ENCODE data around the gene ZMYND12.
"Not testable (repeated sequence)": the region's sequence is repeated elsewhere in the genome, so short reads cannot be mapped to it uniquely, and the experiment has no call there.

The ZMYND12 gene, protein sequence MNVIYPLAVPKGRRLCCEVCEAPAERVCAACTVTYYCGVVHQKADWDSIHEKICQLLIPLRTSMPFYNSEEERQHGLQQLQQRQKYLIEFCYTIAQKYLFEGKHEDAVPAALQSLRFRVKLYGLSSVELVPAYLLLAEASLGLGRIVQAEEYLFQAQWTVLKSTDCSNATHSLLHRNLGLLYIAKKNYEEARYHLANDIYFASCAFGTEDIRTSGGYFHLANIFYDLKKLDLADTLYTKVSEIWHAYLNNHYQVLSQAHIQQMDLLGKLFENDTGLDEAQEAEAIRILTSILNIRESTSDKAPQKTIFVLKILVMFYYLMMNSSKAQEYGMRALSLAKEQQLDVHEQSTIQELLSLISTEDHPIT

GRCh38 chr1:42456010-42456753 is at the start of gene ZMYND12, which contains the start of gene PPCS:
TSS of gene ZMYND12 (minus strand) at chr1:42456022. CDS start at chr1:42455997, 25 bp downstream.
TSS of gene PPCS (plus strand) at chr1:42456543. CDS start at chr1:42456566, 23 bp downstream.
- peak; percentile 78 to 82 for DNase-seq

- DNase-seq = no peak
Observed at GRCh38 chr1:42504535-42505128, 48.8 kb upstream of the ZMYND12 start.

- not testable (repeated sequence) for DNase-seq
Observed at GRCh38 chr1:42502031-42502430, 46.2 kb upstream of the ZMYND12 start.

- DNase-seq = no peak
Observed at GRCh38 chr1:42490237-42490636, 34.4 kb upstream of the ZMYND12 start.

DNA sequence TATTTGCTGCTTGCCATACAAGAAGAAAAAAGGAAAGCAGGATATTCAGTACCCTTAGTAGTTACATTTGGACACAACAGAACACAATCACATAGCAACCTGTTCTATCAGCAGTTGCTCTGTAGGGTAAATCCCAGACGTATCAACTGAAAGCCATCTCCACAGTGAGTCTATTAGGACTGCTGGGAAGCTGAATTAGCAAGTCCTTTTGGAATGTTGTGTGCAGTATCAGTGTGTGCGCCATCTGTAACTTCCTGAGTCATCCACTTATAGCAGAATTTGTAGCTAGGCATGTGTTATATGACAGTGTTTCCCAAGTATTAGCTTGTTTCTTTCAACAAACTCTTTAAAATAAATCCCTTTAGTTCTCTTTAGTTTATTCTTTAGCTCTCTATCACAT is 28.6 kb upstream of the ZMYND12 start:
- no peak for DNase-seq

- no peak for DNase-seq
Observed at GRCh38 chr1:42482635-42483153, 26.9 kb upstream of the ZMYND12 start.

- DNase-seq = no peak
Observed at GRCh38 chr1:42480921-42481320, 25.1 kb upstream of the ZMYND12 start.

DNA sequence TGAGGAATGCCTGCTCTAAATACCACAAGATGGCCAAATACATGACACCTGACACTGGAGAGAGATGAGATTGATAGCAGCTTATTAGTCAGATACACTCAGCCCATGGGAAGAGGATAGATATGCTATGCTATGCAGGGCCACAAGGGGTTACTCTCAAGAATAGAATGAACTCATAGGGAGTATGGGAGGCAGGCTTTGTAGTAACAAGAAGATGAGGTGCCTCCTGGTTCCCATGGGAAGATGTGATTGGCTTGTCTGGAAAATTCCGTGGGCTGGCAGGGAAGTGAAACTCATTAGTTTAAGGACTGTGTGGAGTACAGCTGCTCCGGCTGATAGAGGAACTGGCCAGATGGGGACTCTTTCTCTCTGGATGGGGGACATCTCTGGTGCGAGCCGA is 23.8 kb upstream of the ZMYND12 start:
- no peak for DNase-seq

GRCh38 chr1:42477775-42478174 is 22.0 kb upstream of the ZMYND12 start:
- no peak for DNase-seq

DNA sequence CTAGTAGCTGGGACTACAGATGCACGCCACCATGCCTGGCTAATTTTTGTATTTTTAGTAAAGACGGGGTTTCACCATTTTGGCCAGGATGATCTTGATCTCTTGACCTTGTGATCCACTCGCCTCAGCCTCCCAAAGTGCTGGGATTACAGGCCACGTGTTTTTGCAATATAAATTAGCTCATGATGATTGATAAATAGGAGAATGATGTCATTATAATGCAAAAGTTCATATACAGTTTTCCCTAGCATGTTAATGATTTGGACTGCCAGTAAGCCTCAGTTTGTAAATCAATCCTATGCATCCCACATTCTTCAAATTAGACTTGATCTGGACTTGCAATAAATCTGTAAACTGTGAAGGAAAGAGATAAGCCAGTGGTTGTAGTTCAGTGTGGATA is 21.5 kb upstream of the ZMYND12 start:
- DNase-seq = not testable (repeated sequence)

DNA sequence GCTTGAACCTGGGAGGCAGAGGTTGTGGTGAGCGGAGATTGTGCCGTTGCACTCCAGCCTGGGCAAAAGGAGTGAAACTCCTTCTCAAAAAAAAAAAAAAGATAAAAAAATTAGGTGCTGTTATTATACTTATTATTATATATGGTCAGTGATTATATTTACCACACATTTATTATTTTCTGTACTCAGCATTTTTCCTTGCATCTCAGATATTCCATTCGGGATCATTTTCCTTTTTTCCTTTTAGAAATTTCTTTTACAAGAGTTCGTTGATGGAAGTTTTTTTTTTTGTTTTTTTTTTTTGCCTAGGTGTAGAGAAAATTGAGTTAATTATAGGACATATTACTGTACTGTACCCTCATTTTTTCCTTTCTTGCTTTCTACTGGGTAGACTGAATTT is 20.8 kb upstream of the ZMYND12 start:
- no peak for DNase-seq

DNA sequence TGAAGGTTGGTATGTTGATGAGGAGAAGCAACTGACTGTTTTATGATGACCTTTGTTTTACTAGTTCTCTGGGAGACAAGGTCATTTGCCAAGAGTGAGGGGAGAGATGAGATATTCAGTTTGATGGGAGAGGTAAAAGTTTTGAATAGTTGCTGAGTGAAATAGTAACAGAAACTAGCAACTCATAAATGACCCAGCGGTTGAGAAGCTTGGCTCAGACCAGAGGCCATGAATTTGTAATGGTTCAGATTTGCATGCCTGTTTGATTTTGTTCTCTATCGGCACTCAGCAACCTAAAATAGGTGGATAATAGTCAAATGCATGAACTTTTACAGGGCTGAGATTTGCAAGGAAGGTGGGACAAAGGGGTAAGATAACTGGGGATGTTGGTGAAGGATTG is 13.9 kb upstream of the ZMYND12 start:
- DNase-seq = no peak

DNA sequence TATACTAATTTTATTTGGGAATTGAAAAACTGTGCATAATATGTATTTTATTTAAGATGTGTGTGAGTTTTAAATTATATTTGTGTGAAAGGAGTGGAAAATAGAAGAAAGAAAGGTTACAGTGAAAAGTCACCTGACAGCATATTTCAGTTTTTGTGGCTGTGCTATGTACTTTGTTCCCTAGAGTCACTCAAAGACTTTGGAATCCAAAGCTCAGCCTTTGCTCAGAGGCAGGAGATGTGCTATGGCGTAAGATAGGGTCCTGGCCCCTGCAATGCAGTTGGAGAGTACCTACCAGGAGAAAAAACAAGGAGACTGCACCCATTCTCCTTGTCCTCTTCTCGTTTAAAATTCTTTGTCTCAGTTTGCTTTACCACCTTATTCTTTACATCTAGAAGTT is 10.2 kb upstream of the ZMYND12 start:
- DNase-seq = no peak

DNA sequence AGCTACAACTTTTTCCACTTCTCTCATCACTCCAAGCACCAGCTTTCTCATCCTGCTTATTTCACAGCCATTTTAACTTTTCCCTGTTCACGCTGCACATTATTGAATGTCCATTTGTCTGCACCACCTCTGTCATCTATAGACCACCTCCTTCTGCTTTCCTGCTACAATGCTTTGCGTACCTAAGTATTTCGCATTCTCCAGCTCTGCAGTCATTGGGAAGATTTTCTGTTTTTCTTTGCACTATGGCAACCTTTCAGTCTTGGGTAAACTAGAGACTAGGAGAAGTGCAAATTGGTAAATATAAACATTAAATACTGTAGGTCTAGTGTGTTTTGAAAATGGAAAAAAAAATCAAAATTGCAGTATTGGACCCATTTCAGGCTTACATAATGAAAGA is 8.1 kb upstream of the ZMYND12 start:
- DNase-seq = no peak

- peak; percentile 58 to 89 for DNase-seq
Observed at GRCh38 chr1:42462828-42463763, 7.3 kb upstream of the ZMYND12 start, which contains the start of gene CCDC30. TSS of gene CCDC30 (plus strand) at chr1:42463286. CDS start at chr1:42480552, 17,266 bp downstream.

GRCh38 chr1:42461196-42461595 is 5.4 kb upstream of the ZMYND12 start:
- DNase-seq = no peak

DNA sequence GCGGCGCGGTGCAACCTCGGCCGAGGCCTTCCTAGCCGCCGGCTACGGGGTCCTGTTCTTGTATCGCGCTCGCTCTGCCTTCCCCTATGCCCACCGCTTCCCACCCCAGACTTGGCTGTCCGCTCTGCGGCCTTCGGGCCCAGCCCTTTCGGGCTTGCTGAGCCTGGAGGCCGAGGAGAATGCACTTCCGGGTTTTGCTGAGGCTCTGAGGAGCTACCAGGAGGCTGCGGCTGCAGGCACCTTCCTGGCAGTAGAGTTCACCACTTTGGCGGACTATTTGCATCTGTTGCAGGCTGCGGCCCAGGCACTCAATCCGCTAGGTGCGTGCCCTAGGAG is 900 bp upstream of the ZMYND12 start:
- peak; percentile 36 to 76 for DNase-seq

DNA sequence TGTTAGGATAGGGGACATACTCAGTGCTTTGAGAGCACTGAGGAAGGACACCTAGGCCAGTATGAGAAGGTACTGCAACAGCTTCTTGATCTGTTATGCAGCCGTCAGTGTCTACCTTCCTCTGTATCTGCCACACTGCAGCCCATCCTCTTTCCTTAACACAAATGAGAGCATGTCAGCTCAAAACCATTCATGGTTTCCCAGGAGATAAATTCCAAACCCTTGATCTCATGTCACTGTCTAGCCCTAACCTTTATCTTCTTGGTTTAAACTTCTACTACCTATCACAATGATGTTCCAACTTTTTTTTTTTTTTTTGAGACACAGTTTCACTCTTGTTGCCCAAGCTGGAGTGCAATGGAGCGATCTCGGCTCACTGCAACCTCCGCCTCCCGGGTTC is 1.4 kb downstream of the ZMYND12 start:
- no peak for DNase-seq

- no peak for DNase-seq
Observed at GRCh38 chr1:42453386-42453785, 2.4 kb downstream of the ZMYND12 start.

DNA sequence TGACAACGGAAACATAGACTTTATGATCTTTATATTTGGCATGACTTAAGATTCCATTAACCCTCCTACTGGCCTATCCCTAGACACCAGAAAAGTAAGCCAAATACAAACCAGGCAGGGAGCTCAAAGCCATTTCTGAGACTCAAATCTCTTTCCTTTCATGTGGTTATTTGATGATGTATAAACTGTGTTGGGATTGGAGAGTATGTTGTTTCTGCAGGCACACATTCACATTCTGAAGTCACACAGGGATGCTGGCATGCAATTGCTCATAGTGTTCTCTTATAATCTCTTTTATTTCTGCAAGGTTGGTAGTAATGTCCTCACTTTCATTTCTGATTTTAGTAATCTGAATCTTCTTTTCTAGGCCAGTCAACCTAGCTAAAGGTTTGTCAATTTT is 5.8 kb downstream of the ZMYND12 start:
- DNase-seq = no peak

DNA sequence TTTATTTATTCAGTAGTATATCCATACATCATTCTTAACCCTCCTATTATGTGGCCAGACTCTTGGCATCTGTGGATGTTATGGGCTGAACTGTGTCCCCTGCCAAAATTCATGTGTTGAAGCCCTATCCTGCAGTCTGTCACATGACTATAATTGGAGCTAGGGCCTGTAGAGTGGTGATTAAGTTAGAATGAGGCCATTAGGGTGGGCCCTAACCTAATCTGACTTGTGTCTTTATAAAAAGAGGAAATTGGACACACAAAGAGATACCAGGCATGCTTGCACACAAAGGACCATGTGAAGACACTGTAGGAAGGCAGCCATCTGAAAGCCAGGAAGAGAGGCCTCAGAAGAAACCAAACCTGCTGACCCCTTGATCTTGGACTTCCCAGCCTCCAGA is 6.6 kb downstream of the ZMYND12 start:
- DNase-seq = no peak

DNA sequence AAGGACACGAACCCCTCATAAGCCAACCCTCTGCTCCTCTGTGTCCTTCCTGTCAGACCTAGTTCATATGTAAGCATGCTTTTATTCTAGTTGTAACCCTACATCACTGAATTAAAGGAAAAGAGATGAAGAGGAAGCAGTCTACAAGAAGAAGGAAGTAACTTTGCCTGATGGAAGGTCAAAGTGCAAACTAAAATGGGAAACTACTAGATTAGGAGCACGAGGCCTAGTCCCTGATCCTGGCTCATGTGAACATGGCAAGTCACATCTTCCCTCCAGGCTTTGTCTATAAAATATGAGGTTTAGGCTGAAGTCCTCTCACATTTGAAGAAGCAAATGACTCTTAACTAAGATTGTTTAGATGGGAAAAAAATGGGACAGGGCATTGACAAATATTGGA is 13.2 kb downstream of the ZMYND12 start:
- no peak for DNase-seq

Measured in bone marrow (tissue), 2 donors.